Amniotic stem cell (primary cell): ENCODE data around the gene CRTC3.

Source experiments
- DNase-seq: peaks from one replicate; lab custom pipeline; 2025; lab: John Stamatoyannopoulos, UW

Gene CRTC3

GRCh38 chr15:90562669-90563068 is 32.9 kb downstream of the CRTC3 start:
- DNase-seq = no peak

DNA sequence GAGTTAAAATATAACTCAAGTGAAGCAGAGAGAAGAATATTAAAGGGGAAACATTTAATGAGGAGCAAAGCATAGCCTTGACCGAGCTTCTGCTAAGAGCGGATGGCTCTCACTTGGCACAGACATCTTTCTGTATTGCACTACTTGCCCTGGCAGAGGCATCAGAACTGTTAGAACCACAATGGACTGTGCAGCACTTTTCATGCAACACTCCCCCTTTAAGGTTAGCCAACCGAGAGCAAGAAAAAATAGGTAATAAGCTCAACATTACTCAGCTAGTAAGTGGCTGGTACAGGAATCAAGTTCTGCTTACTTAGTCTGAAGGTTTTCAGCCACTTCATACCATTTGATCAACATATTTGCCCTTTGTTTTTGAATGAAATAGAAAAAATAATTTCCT is 33.7 kb downstream of the CRTC3 start:
- DNase-seq = no peak

DNA sequence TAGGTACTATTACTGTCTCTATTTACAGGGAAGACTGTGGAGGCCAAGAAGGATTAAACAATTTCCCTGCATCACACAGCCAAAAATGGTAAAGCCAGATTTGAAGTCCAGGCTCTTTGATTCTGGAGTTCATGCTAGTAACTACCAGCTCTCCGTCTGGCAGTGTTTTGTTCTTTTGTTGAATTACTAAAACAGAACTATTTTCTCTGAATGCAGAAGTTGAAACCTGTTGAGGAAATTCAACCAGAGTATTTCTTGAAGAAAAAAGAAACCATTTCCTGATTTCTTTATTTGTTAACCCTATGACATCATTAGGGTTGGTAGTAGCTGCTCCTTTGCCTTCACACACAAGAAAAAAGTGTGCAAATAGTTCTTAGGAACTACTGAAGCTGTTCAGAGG is 34.3 kb downstream of the CRTC3 start:
- DNase-seq = no peak

- DNase-seq = no peak
Observed at GRCh38 chr15:90564590-90564989, 34.9 kb downstream of the CRTC3 start.

DNA sequence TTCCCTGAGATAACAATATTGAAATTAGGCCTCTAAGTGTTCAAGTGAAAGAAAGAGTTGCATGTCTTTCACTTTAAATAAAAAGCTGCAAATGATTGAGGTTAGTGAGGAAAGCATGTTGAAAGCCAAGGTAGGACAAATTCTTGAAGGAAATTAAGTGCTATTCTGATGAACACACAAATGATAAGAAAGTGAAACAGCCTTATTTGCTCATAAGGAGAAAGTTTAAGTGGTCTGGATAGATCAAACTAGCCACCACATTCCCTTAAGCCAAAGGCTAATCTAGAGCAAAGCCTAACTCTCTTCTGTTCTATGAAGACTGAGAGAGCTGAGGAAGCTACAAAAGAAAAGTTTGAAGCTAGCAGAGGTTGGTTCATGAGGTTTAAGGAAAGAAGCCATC is 36.1 kb downstream of the CRTC3 start:
- DNase-seq = no peak

- DNase-seq = no peak
Observed at GRCh38 chr15:90570643-90571042, 40.9 kb downstream of the CRTC3 start.

DNA sequence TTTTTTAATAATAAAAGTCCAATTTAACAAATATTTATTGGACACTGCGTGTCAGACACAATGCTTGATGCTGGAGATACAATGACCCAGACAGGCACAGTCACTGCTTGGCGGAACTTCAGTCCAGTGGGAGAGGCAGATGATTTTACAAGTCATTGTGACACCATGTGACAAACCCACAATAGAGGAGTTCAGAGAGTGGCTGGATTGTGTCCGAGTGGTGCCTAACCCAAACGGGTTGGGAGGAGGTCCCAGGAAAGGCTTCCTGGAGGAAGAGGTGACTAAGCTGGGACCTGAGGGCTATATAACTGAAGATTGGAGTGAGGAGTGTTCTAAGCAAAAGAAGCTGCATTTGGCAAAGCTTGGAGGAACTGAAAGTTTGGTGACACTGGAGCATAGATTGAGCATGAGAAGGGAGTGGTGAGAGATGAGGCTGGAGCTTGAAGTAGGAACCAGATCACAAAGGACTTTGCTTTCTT is 41.4 kb downstream of the CRTC3 start:
- no peak for DNase-seq

- DNase-seq = no peak
Observed at GRCh38 chr15:90572893-90573292, 43.2 kb downstream of the CRTC3 start.

DNA sequence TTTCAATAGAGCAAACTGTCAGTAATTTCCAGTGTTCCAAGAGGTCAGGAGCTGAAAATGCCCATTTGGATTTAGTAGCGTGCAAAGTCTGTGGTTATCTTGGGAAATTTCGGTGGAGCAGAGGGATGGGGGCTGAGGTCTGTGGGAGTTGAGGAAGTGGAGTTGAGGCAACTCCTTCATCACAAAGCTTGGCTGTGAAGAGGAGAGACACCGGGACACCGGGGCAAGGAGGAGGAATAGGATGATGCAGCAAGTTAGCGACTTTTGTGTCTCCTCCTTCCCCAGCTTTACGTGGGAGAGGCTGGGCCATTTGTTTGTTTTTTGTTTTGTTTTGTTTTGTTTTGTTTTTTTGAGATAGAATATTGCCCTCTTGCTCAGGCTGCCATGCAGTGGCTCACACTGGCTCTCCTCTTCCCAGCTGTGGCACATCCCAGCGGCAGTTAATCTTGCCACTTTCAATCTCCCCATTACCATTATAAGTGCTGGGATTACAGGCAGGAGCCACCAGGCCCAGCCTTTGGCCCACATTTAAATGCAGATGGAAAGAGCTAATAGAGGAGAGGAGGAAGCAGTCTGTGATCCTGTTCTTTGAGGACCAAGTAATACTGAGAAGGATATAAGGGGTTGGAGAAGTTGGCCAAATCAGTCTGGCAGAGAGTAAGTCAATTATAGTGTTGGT is 47.1 kb downstream of the CRTC3 start:
- DNase-seq = no peak

DNA sequence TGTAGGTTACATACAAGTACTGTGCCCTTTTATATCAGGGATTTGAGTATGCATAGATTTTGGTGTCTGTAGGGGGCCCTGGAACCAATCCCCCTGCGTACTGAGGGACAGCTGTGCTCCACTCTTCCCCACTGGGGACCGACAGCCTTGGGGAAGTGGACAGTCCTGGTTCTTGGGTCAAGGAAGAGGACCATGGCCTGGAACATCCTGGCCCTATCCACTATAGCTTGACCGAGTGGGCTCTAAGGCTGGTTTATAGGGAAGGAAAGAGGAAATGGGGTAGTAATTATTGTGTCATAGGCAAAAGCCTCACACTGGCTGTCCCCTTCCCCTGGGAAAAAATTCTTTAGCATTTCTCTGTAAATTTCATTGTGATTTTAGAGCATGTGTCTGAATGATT is 49.5 kb downstream of the CRTC3 start:
- no peak for DNase-seq

DNA sequence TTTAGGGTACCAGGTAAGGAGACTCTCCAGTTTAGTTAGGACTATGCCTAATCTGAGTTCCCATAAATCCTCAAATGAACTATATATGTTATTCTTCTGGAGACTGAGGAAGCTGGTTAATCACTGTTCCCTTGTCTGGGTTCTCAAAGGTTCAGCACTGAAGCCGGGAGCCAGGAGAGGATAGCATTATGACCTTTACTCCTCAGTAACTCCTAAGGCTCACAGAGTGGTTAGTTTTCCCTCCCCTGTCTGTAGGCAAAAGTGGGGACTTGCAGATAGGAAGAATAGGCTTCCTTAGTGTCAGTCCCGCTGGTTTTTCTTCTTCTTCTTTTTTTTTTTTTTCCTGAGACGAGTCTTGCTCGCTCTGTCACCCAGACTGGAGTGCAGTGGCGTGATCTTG is 50.4 kb downstream of the CRTC3 start:
- no peak for DNase-seq

DNA sequence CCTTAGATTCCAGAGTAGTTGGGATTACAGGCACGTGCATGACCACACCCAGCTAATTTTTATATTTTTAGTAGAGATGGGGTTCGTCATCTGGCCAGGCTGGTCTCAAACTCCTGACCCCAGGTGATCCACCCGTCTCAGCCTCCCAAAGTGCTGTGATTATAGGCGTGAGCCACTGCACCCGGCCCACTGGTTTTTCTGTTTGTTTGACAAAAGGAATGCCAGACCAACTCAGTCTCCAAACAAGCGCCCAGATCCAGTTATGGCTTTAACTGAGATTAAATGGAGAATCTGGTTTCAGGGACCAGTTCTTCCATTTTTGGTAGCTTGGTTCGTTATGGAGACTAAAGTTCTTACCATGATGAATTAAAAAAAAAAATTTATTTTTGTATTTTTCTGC is 50.8 kb downstream of the CRTC3 start:
- DNase-seq = no peak

GRCh38 chr15:90580946-90581345 is 51.2 kb downstream of the CRTC3 start:
- DNase-seq = no peak

DNA sequence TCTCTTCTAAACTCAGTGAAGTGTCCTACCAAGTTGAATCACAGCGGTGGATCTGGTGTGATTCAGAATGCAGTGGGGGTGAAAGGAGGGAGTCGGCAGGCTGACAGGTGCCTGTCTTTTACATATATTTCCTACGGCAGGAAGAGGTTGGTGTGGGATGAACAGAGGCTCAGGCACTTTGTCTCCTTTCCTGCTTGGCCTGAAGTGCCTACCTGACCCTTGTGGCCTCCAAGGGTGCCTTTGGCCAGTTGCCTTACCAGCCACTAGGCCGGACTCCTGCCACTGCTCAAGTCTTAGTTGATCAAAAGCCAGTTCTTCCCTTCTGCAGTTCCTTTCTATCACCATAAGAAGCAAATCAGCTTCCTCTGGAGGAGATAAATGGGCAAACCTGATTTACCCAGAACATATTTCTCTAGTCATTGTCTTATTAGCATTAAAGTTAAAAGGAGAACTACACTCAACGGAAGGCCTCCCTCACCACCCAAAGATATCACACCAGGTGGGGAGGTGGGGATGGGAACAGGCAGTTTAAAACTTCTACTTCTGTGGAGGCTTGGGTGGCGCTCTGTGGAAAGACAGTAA is 52.1 kb downstream of the CRTC3 start:
- no peak for DNase-seq

- DNase-seq = no peak
Observed at GRCh38 chr15:90582553-90582952, 52.8 kb downstream of the CRTC3 start.

- DNase-seq = no peak
Observed at GRCh38 chr15:90583471-90584252, 53.9 kb downstream of the CRTC3 start.

- DNase-seq = no peak
Observed at GRCh38 chr15:90584841-90585240, 55.1 kb downstream of the CRTC3 start.

- no peak for DNase-seq
Observed at GRCh38 chr15:90585863-90586262, 56.1 kb downstream of the CRTC3 start.

DNA sequence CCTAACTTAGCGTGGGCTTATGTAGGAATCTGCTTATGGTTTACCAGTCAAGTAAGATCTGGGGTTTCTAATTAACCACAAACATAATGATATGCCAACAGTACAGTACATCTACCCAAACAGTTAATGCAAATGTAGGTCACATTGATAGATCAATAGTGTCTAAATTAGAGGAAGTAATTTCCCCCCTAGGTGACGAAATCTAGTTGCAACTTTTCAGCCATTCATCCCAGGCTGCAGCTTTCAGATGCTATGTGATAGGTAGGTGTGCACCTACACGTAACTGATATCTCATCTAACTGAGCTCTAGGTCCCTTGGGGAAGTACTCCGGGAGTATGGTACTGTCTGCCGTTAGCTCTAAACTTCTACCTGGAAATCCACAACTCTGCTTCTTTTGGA is 57.2 kb downstream of the CRTC3 start:
- DNase-seq = no peak

- no peak for DNase-seq
Observed at GRCh38 chr15:90588427-90588826, 58.7 kb downstream of the CRTC3 start.

- DNase-seq = no peak
Observed at GRCh38 chr15:90591524-90591923, 61.8 kb downstream of the CRTC3 start.

DNA sequence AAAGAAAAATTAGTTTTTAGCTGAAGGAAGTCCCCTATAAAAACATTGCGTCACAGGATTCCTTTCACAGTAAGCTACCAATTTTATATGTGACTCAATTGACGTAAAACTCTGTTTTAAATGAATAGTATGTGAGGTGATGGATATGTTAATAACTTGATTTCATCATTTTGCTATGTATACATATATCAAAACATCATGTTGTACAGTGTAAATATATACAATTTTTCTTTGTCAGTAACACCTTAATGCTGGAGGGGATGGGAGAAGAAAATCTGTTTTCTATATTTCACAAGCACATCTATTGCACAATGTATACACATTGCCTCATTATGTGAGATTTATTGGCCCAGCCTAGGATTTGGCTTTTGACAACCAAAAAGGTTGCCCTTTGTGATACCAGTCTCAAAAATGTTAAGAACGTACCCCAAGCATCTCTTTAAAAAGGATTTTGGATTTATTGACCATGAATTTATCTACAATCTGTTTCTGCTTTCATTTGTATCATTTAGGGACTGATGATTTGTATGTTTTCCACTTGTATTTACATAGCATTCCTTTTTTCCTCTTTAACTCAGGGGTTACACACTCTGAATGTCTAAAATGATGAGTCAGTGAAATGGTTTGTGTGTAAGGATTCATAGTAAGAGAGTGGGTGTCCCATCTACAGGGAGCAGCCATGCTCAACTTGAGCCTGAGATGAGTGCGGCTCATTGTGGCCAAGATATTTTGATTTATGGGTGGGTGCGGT is 62.6 kb downstream of the CRTC3 start:
- no peak for DNase-seq
